Activated CD4-positive, alpha-beta T cell treated with anti-CD3 and anti-CD28 coated beads for 1 hour (primary cell): ENCODE results near the gene LRP1B.
"Not testable (repeated sequence)": the region's sequence is repeated elsewhere in the genome, so short reads cannot be mapped to it uniquely, and the experiment has no call there.

Experiments
- DNase-seq: peaks from one replicate; pipeline ENCODE4 v3.0.0-alpha.2; 2020

LRP1B gene

GRCh38 chr2:140972724-140973123 lies 1158.1 kb downstream of the LRP1B start:
- DNase-seq = no peak

GRCh38 chr2:140964324-140964723 lies 1166.5 kb downstream of the LRP1B start:
- DNase-seq = not testable (repeated sequence)

- DNase-seq = no peak
Observed at GRCh38 chr2:140949932-140950331, 1180.9 kb downstream of the LRP1B start.

- no peak for DNase-seq
Observed at GRCh38 chr2:140947236-140947635, 1183.6 kb downstream of the LRP1B start.

- no peak for DNase-seq
Observed at GRCh38 chr2:140943867-140944266, 1186.9 kb downstream of the LRP1B start.

- no peak for DNase-seq
Observed at GRCh38 chr2:140942284-140942683, 1188.5 kb downstream of the LRP1B start.

- no peak for DNase-seq
Observed at GRCh38 chr2:140929849-140930248, 1201.0 kb downstream of the LRP1B start.

GRCh38 chr2:140918426-140918825 lies 1212.4 kb downstream of the LRP1B start:
- no peak for DNase-seq

- no peak for DNase-seq
Observed at GRCh38 chr2:140916410-140916809, 1214.4 kb downstream of the LRP1B start.

GRCh38 chr2:140910683-140911082 lies 1220.1 kb downstream of the LRP1B start:
- DNase-seq = no peak

GRCh38 chr2:140905083-140905781 lies 1225.6 kb downstream of the LRP1B start:
- DNase-seq = no peak

GRCh38 chr2:140895378-140895777 lies 1235.4 kb downstream of the LRP1B start:
- no peak for DNase-seq

- DNase-seq = no peak
Observed at GRCh38 chr2:140893685-140894084, 1237.1 kb downstream of the LRP1B start.

GRCh38 chr2:140892911-140893637 lies 1237.7 kb downstream of the LRP1B start:
- no peak for DNase-seq

GRCh38 chr2:140892436-140892835 lies 1238.4 kb downstream of the LRP1B start:
- DNase-seq = no peak

GRCh38 chr2:140891614-140892212 lies 1239.1 kb downstream of the LRP1B start:
- no peak for DNase-seq

GRCh38 chr2:140882671-140883620 lies 1247.9 kb downstream of the LRP1B start:
- no peak for DNase-seq

GRCh38 chr2:140880573-140880972 lies 1250.2 kb downstream of the LRP1B start:
- DNase-seq = no peak

GRCh38 chr2:140876015-140876414 lies 1254.8 kb downstream of the LRP1B start:
- DNase-seq = no peak

- no peak for DNase-seq
Observed at GRCh38 chr2:140873915-140874531, 1256.8 kb downstream of the LRP1B start.

- no peak for DNase-seq
Observed at GRCh38 chr2:140869925-140870324, 1260.9 kb downstream of the LRP1B start.

GRCh38 chr2:140869107-140869506 lies 1261.7 kb downstream of the LRP1B start:
- no peak for DNase-seq
